GM18907 (cell line): ENCODE measurements around the gene ELOVL5.
A peak's percentile ranks its signal among the peaks of the same experiment; 100 is the strongest.
"Not testable (repeated sequence)": the region's sequence is repeated elsewhere in the genome, so short reads cannot be mapped to it uniquely, and the experiment has no call there.

Experiments
- ATAC-seq: cut with Tn5 transposase; IDR thresholded peaks from one replicate; pipeline ENCODE4 v1.9.1; 2021; ENCODE audit warnings: mild to moderate bottlenecking, moderate library complexity; ENCODE audit not compliant: unreplicated experiment

Gene ELOVL5, protein sequence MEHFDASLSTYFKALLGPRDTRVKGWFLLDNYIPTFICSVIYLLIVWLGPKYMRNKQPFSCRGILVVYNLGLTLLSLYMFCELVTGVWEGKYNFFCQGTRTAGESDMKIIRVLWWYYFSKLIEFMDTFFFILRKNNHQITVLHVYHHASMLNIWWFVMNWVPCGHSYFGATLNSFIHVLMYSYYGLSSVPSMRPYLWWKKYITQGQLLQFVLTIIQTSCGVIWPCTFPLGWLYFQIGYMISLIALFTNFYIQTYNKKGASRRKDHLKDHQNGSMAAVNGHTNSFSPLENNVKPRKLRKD

DNA sequence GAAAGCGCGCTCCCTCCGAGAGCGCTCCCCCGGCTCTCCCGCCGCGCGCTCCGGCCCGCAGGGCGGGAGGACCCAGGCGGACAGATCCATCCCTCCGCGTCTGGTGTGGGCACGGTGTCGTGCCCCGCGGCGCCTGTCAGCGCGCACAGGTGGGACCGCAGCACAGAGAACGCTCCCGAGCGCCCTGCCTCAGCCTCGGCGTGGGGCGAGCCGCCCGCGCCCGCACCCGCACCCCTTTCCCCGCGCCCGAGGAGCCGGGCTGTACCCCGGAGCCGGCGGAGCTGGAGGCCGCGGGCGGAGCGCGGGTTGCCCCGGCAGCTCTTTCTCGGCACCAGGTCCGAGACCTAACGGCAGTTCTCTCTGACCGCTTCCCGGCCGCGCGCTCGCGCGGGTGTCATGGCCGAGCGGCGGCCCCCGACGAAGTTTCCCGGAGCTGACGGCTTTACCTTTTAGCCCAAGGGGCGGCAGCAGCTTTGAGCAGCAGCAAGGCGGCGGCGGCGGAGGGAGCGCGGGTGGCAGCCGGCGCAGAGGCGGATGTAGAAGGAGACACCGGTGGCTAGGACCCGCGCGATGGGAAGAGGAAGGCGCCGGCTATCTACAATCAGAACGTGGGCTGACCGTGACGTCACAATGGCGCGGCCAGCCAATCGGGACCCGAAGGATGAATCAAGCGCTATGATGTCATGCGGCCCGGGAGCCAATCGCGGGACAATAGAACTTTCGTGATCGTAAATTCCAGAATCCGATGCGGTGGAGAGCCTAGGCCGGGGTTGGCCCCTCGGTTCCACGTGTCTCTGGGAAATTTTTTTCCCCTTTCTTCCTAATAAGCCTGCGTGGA lies at the start of gene ELOVL5:
TSS of gene ELOVL5 (minus strand) at position 580 of the 838 bp plus-strand sequence. CDS start 53,251 bp downstream, outside the sequence.
- ATAC-seq: peak; percentile 83

DNA sequence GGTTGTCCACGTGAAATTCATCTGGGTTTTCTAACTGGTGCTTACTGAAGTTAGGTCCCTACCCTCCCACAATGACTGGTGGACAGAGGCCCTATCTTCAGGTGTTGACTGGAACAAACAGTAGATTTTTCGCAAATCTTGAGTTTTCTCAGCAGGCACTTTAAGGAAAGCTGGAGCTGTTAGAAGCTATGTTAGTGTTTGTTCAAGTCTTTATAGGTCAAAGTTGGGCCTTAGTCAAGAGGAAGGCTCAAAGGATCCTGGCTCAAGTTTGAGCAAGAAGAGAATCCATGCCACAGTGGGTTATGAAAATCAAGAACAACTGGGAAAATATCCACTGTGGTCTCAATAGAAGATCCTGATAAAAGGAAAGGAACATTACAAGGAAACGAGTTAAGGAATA lies 48.5 kb upstream of the ELOVL5 start:
- no peak for ATAC-seq

DNA sequence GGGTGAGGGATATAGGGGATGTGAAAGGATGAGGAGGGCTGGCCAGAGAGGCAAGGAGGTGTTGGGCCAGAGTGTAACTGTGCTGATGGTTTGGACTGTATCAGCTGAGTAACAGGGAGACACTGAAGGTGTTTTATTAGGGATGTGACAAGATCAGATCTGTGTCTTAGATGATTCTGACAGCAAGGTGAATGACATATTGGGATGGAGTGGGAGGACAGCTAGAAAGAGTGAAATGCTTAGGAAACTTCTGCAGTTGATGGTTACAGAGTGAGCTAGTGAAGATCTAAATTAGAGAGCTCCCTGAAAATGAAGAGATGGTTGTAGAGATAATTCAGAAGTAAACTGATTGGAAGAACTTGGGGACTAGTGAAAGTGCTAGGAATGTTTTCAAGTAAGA lies 47.2 kb upstream of the ELOVL5 start:
- ATAC-seq: no peak

DNA sequence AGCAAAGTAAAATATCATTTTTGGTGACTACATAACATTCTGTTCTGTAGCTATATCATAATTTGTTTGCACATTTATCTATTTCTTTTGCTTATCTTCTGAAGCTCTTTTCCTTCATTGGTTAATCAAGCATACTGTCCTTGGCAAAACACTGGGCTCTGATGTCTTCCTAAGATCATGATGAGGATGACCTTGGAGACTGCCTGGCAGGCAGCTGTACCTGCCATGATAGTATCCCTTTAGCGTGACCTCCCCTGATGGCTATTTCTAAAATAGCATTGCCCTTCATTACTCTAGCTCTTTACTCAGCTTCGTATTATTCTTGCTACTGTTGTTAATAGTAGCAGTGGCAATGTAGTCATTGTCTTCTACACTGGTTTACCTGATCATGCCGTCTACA lies 46.0 kb upstream of the ELOVL5 start:
- no peak for ATAC-seq

DNA sequence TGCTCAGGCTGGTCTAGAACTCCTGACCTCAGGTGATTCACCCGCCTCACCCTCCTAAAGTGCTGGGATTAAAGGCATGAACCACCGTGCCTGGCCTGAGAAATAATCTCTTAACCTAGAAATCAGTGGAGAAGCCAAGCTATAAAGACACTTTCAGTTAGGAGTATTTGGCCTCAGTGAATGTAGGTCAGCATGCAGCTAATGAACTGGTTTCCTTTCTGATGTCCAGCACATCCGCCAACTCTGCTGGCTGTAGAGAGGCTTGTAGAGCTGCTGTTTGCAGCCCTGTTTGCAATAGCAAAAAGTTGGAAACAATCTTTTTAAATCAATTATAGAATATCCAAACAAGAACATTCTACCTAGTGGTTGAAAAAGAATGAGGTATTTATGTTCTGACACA lies 42.4 kb upstream of the ELOVL5 start:
- no peak for ATAC-seq

DNA sequence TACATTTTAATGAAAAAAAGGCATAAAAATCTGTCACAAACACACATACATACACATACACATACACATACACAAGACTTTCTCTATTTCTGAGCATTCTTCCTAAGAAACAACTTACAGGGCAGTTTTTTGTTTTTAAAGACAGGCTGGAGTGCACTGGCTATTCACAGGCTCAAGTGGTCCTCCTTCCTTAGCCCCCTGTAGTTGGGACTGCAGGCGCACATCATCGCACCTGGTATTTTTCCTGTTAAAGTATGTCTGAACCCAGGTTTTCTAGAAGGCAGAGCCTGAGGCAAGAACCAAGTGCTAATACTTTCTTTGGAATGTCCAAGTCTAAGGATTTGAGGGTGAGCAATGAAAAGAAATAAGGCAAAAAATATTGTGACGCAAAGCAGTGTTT lies 41.3 kb upstream of the ELOVL5 start:
- no peak for ATAC-seq

DNA sequence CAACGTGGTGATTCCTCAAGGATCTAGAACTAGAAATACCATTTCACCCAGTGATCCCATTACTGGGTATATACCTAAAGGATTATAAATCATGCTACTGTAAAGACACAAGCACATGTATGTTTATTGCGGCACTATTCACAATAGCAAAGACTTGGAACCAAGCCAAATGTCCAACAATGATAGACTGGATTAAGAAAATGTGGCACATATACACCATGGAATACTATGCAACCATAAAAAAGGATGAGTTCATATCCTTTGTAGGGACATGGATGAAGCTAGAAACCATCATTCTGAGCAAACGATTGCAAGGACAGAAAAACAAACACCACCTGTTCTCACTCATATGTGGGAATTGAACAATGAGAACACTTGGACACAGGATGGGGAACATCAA lies 39.9 kb upstream of the ELOVL5 start:
- ATAC-seq: not testable (repeated sequence)

DNA sequence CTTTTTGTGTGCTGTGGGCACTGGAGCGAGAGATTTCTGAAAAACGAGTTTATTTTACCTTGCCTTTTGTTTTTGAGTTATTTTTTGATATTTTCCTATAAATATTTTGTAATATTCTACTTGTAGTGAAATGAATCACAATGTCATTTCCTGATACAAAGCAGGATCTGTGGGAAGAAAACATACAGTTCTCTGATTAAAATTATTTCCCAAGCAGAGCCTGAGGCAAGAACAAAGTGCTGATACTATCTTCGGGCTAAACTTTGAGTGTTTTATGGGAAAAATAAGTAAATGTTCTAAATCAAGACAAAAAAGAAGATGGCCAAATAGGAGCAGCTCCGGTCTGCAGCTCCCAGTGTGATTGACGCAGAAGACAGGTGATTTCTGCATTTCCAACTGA lies 33.7 kb upstream of the ELOVL5 start:
- no peak for ATAC-seq

DNA sequence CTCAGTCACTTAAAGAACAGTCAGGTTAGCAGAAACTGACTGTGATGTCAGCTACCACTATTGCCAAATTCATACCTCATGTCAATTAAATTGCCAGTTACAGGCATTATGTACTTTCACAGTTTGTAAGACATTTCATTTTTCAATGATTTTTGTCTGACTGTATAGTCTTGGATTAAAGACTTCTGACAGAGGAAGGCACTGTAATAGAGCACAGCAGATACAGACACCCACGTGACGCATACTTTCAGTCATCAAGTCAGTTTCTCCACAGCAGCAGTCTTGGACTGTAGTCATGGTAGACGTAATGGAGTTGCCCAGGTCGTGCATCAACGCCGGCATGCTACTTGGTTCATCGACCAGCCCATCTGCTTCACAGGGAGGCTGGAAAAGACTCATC lies 29.5 kb upstream of the ELOVL5 start:
- ATAC-seq: no peak

DNA sequence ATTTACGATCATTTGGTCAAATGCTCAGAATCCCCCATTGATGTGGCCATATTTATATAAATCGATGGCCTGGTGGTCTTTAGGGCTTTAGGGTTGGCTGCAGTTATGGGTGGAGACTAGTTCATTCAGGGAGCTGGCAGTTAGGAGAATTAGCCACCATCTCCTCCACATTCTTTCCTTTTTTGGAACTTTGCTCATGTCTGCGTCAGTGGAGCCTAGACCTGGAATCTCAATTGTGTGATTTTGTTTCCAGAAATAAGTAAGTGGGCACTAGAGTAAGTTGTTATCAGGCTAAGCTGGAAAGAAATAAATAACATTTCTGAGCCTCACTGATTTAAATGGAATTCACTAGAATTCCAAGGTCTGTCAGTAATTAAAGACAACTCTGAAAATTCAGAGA lies 29.0 kb upstream of the ELOVL5 start:
- ATAC-seq: no peak

DNA sequence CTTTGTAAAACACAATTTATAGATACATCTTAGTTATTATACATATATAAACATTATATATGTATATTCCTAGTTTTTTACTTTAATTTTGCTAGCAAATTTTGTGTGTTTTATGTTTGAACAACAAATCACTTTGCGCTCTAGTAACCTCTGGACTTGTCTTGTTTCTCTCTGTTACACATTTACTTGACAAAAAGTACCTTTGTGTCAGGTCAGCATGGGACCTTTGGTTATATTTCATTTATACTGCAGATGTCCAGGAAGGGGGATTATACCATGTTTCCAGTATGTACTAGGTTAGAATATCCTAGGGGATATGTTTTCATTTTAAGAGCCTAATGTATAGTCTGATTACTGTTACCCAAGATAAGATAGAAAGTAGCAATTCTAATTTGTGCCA lies 28.5 kb upstream of the ELOVL5 start:
- no peak for ATAC-seq

DNA sequence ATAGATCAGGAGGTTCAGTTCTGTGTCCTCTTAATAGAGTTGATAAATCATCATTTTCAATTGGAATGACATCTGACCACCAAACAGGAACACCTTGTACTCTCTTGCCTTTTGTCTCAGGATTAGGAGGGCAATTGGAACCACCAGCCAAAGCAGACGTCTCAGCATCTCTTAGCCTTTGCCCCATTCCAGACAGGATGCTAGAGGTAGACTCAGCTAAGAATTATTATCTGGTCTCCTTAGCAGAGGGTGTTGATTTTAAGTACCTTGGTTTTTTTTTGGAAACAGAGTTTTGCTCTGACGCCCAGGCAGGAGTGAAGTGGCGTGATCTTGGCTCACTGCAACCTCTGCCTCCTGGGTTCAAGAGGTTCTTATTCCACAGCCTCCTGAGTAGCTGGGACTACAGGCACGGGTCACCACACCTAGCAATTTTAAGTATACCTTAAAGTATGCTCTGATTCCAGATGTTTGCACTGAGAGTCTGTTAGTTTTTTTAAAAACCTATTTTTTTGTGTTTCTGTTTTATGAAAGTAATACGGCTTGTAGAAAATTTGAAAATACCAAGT lies 28.0 kb upstream of the ELOVL5 start:
- no peak for ATAC-seq

DNA sequence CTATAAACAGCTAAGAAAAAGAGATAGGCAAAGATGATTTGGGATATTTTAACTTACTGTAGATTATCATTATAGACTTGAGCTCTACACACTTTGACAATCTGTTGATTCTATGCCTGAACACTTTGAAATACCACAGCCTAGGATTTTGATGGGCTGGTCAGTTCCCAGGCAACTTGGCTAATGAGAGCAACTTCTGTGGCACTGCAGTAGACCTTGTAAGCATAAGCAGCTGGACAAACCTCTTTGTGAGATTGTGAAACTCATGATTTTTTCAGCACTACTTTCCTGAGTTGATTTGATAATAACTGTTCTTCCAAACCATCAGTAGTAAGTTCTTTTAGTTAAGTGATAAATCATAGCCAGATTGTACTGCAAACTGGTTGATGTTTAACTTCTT lies 27.1 kb upstream of the ELOVL5 start:
- ATAC-seq: no peak

DNA sequence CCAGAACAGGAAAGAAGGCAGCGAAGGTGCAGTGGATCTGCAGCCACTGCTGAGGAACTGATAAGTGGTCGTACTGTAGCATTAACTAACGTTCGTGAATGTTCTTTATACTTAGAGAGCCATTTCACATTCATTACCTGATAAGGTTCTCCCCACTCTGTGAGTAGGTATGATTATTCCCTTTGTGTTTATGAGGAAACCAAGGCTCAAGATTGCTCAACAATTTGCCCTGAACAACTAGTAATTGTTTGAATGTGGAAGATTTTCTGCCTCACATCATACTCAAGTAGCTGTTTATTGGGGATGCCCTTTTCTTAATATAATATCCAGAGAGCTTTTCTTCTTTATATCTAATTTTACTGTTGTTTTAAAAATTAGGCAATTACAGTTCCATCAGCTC lies 24.9 kb upstream of the ELOVL5 start:
- ATAC-seq: no peak

DNA sequence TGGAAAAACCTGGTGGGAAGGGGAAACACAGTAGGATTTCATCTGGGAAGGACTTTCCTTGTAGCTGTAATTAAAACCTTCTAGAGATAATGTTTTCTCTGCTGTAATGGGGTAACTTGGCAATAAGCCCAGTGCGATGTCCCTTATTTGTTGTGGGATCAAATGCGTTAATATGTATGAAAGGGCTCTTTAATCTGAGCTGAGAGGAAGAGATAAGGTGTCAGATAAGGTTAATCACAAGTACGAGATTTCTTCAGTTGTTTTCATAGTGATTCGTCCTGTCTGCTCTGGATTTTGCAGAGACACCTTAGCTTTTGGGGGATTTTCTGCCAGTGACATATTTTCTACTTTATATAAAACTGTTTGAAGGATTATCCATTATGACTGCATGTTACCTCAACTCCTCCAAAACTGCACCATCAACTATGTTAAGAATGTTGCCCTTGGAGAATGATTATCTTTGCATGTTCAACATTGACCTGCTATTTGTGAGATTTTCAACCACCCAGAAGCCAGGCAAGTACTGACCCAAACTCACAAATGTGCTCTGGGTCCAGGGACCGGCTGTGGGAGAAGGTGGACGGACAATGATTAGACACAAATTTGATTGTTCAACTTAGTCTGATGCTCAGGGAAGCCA lies 21.2 kb upstream of the ELOVL5 start:
- no peak for ATAC-seq

DNA sequence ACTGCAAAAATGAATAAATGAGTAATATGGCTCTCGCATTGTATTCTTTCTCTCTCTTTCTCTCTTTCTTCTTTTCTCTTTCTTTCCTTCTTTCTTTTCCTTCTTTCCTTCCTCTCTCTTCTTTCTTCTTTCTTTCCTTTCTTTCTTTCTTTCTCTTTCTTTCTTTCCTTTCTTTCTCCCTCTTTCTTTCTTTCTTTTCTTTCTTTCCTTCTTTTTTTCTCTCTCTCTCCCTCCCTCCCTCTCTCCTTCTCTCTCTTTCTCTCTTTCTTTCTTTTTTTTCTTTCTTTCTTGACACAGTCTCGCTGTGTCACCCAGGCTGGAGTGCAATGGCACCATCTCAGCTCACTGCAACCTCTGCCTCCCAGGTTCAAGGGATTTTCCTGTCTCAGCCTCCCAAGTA lies 20.3 kb upstream of the ELOVL5 start:
- no peak for ATAC-seq

DNA sequence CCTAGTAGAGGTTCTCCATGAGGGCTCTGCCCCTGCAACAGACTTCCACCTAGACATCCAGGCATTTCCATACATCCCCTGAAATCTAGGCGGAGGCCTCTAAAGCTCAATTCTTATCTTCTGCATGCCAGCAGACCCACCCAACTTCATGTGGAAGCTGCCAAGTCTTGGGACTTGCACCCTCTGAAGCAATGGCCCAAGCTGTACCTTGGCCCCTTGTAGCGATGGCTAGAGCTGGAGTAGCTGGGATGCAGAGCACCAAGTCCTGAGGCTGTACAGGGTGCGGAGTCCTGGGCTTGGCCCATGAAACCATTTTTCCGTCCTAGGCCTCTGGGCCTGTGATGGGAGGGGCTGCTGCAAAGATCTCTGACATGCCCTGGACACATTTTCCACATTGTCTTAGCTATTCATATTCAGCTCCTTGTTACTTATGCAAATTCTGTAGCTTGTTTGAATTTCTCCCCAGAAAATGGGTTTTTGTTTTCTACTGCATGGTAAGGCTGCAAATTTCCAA lies 17.4 kb upstream of the ELOVL5 start:
- ATAC-seq: no peak

DNA sequence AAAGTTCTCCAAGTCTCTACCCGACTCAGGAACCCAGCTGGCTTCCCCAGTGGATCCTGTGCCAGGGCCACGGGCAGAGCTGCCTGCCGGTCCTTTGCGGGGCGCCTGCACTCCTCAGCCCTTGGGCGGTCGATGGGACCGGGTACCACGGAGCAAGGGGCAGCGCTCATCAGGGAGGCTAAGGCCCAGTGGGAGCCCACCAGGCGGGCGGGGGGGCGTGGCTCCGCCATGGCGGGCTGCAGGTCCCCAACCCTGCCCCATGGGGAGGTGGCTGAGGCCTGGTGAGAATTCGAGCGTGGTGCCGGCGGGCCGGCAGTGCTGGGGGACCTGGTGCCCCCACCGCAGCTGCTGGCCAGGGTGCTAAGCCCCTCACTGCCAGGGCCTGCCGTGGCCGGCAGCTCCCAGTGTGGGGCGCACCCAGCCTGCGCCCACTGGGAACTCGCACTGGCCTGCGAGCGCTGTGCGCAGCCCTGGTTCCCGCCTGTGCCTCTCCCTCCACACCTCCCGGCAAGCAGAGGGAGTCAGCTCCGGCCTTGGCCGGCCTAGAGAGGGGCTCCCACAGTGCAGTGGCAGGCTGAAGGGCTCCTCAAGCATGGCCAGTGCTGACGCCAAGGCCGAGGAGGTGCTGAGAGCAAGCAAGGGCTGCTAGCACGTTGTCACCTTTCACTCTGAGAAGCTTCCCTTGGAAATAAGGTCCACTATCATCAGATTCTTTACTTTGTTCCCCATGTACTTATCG lies 14.8 kb upstream of the ELOVL5 start:
- ATAC-seq: no peak

DNA sequence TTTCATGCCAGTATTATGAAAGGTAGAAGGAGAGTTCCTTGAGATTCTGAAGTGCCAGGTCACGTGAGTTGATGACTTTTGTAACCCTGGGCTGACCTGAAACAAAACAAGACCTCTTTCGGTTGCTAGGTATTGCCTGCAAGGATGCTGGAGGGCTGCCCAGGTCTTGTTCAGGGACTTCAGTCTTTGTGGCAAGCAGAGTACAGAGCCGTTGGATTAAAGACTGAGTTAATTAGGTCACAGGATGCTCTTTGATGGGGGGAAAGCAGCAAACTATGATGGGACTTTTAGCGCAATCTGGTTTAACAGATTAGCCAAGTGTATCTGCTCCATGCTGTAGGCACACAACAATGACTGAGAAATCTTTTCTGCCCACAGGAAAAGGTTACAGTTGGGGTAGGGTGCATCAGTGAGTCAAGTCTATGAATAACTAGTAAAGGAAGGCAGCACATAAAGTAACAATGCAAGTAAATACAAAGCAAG lies 12.8 kb upstream of the ELOVL5 start:
- peak; percentile 31 for ATAC-seq

DNA sequence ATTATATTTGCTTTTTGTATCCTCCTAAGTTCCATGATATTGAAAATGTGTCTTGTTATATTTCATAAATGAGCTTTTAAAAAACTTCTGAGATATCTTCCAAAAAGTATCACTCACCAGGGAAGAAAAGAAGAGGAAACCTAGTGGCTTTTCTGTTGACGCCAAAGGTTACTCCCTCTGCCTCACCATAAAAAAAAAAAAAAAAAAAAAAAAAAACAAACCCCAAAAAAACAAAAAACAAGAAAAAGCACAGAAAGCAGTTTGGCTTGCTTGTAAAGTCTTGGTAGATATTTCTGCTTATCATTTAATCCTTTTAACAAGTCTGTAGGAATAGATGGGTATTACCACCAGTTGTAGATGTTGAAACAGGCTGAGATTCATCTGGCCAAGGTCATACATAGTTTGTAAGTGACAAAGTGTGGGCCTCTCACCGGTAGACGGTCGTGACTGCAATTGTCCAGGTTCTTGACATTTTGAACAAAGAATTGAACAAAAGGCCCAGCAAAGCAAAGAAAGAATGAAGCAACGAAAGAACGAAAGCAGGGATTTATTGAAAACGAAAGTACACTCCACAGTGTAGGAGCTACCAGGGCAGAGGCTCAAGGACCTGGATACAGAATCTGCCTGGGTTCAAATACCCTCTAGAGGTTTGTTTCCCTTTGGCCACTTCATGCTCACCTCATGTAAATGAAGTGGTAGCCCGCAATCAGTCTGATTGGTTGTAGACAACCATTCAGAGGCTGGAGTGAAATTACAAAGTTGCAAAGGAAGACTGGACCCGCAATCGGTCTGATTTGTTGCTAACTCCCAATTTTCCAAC lies 11.6 kb upstream of the ELOVL5 start:
- no peak for ATAC-seq
